Measurements from ENCODE around the gene GRK2. TPM values are rescaled to one million over a fixed set of nuclear protein-coding genes. Genes with fewer than 3 reads are reported as not detected.

The GRK2 gene
- total and polyA plus RNA-seq, 2 of the 13 experiments (the other 11 are each of a cell fraction or from before 2014, with no cell fraction given) = 31.3 to 42.4 TPM

GRCh38 chr11:67320691-67321090 is 54.4 kb downstream of the GRK2 start:
- no peaks in the 10 kb centered on the region for H3K79me2 ChIP-seq (ENCODE audit: insufficient read depth, low read length)
- no peaks in the 10 kb centered on the region for H4K20me1 ChIP-seq (ENCODE audit: insufficient read depth, low read length)
- ChIA-PET POLR2A (no interaction called here), CTCF (ENCODE audit: low intra/inter-chr PET ratio, low total read pairs) (no interaction called here)
- no peak for DNase-seq (ENCODE audit: low spot score)
- ATAC-seq = no peak
- TF ChIP-seq ETS1 (CRISPR knock-in tag; IDR thresholded peaks at IDR 0.05) (no peak), MEIS2 (CRISPR knock-in tag; IDR thresholded peaks at IDR 0.05) (no peak), KAT2B (IDR thresholded peaks at IDR 0.05; ENCODE audit: borderline replicate concordance, low read depth, low read length) (no peak), ZC3H13 (CRISPR knock-in tag; IDR thresholded peaks at IDR 0.05) (no peak), SNAPC4 (CRISPR knock-in tag; IDR thresholded peaks at IDR 0.05) (no peak), THAP11 (CRISPR knock-in tag; IDR thresholded peaks at IDR 0.05) (no peak), TAF15 (IDR thresholded peaks at IDR 0.05; ENCODE audit: low read depth, low read length, poor library complexity, severe bottlenecking) (no peak), ATF7-NPFF (CRISPR knock-in tag; IDR thresholded peaks at IDR 0.05; ENCODE audit: low read depth) (no peak), SNAPC2 (CRISPR knock-in tag; IDR thresholded peaks at IDR 0.05) (no peak), KLF13 (CRISPR knock-in tag; IDR thresholded peaks at IDR 0.05) (no peak), NFE2 (CRISPR knock-in tag; IDR thresholded peaks at IDR 0.05) (no peak), ZNF83 (CRISPR knock-in tag; IDR thresholded peaks at IDR 0.05; ENCODE audit: borderline replicate concordance) (no peak), CBX1 (IDR thresholded peaks at IDR 0.05; ENCODE audit: low read depth) (no peak), NR3C1 (CRISPR knock-in tag; IDR thresholded peaks at IDR 0.05) (no peak), FOXP4 (CRISPR knock-in tag; IDR thresholded peaks at IDR 0.05) (no peak)
- in situ Hi-C loops (cut with HindIII; ENCODE audit: extremely low pct_ligation_motif_present, low pct_unique_long_range_greater_than_20kb) (no loop called here), intact Hi-C loops (cut with micrococcal nuclease; ENCODE audit: unreplicated experiment) (no loop called here)
- no peak overlapping the region for H3K9ac ChIP-seq (ENCODE audit: insufficient read depth, low read depth, low read length)
- no peaks in the 10 kb centered on the region for H3K27me3 ChIP-seq (ENCODE audit: control insufficient read depth in 1 of 2, insufficient read depth in 2 of 2, low read length in 2 of 2)
- BruUV-seq (replicated peaks) = no TSS peak
- H3K4me1 ChIP-seq (ENCODE audit: insufficient read depth, low read length) = peaks cover 15% of the 10 kb centered on the region
- no peak for FAIRE-seq
- no peak overlapping the region for H2AFZ ChIP-seq (ENCODE audit: low read length)
- H3K27ac ChIP-seq (ENCODE audit: extremely low read length, insufficient read depth, low read length) = no peak overlapping the region
- 100% methylated on average over 1 of the region's 2 CpGs for WGBS (ENCODE audit: low lambda C conversion rate)
- no peaks in the 10 kb centered on the region for H3K36me3 ChIP-seq (replicated peaks in 1 of 2; ENCODE audit: control insufficient read depth in 1 of 2, insufficient read depth in 2 of 2, low read length in 2 of 2)
- H3K9me3 ChIP-seq (ENCODE audit: low read length) = no peaks in the 10 kb centered on the region
- no peak overlapping the region for H3K4me3 ChIP-seq (replicated peaks in 1 of 3; ENCODE audit: insufficient read depth in 1 of 3, low read depth in 2 of 3, low read length in 3 of 3)
- H3K4me2 ChIP-seq (ENCODE audit: low read depth, low read length) = no peak overlapping the region

Measured in HepG2 (cell line).